GM12864 (cell line): ENCODE measurements around the gene OMG.

Source experiments
- DNase-seq: peaks from one replicate; pipeline ENCODE4 v3.0.0-alpha.2; 2011; ENCODE audit warnings: low read depth
- H3K4me3 ChIP-seq: 2 replicates; pipeline ENCODE4 v1.5.1; 2011; ENCODE audit warnings: mild to moderate bottlenecking, low read depth, low read length, control low read depth
- CTCF ChIP-seq: IDR thresholded peaks from 2 replicates; pipeline ENCODE4 v1.5.1; 2011; ENCODE audit warnings: low read depth, mild to moderate bottlenecking, moderate library complexity, low read length, control low read depth, inconsistent platforms; ENCODE audit errors: missing control alignments

The OMG gene

GRCh38 chr17:31307640-31308039 is 10.6 kb upstream of the OMG start:
- DNase-seq: no peak

GRCh38 chr17:31299624-31300023 is 2.6 kb upstream of the OMG start:
- no peak overlapping the region for H3K4me3 ChIP-seq
- DNase-seq: no peak
- no peak for TF ChIP-seq CTCF

More at GRCh38 chr17:31307640-31308039, 10.6 kb upstream of the OMG start:
- no peak for TF ChIP-seq CTCF
- H3K4me3 ChIP-seq: no peak overlapping the region

- H3K4me3 ChIP-seq: no peak overlapping the region
- no peak for DNase-seq
- TF ChIP-seq CTCF: no peak
Observed at GRCh38 chr17:31296142-31296541, 897 bp downstream of the OMG start.

- TF ChIP-seq CTCF: no peak
- H3K4me3 ChIP-seq: no peak overlapping the region
- no peak for DNase-seq
Observed at GRCh38 chr17:31295489-31295871, 1.6 kb downstream of the OMG start.

- DNase-seq: no peak
- TF ChIP-seq CTCF: no peak
- H3K4me3 ChIP-seq: no peak overlapping the region
Observed at GRCh38 chr17:31294820-31295488, 2.1 kb downstream of the OMG start.

GRCh38 chr17:31294231-31294630 is 2.8 kb downstream of the OMG start:
- H3K4me3 ChIP-seq: no peak overlapping the region
- TF ChIP-seq CTCF: no peak
- DNase-seq: no peak

- no peak for TF ChIP-seq CTCF
- DNase-seq: no peak
- H3K4me3 ChIP-seq: no peak overlapping the region
Observed at GRCh38 chr17:31293581-31293980, 3.5 kb downstream of the OMG start.
